GM23338 (cell line): ENCODE measurements around the gene PRKAB2. TPM values are rescaled to one million over a fixed set of nuclear protein-coding genes. Genes with fewer than 3 reads are reported as not detected.

ENCODE experiments used
- ATAC-seq: fragments of 200-7000 bp; cut with Tn5 transposase; 3 replicates; pipeline ENCODE4 v1.9.1; 2020
- DNase-seq: peaks from one replicate; pipeline ENCODE4 v3.0.0-alpha.2; 2015; ENCODE audit warnings: low spot score
- H2AFZ ChIP-seq: fragments of 200-600 bp; sonication (generic); 2 replicates; pipeline ENCODE4 v1.8.0; 2016; ENCODE audit warnings: antibody characterized with exemption, mild to moderate bottlenecking, moderate library complexity
- H3F3A ChIP-seq: fragments of 200-600 bp; sonication (generic); replicated peaks from 2 replicates; pipeline ENCODE4 v1.8.0; 2017; ENCODE audit warnings: antibody characterized with exemption, mixed run types, low read depth
- H3K27ac ChIP-seq: fragments of 200-600 bp; sonication (generic); 2 replicates; pipeline ENCODE4 v1.6.1; 2016; ENCODE audit warnings: low read depth
- H3K27me3 ChIP-seq: fragments of 200-600 bp; sonication (generic); 2 replicates; pipeline ENCODE4 v1.8.0; 2016; ENCODE audit warnings: mild to moderate bottlenecking, mixed run types, moderate library complexity; ENCODE audit not compliant: insufficient read depth
- H3K36me3 ChIP-seq: fragments of 200-600 bp; sonication (generic); 2 replicates; pipeline ENCODE4 v1.8.0; 2016; ENCODE audit warnings: mild to moderate bottlenecking; ENCODE audit not compliant: insufficient read depth
- H3K4me1 ChIP-seq: fragments of 200-600 bp; sonication (generic); 2 replicates; pipeline ENCODE4 v1.8.0; 2016; ENCODE audit warnings: mild to moderate bottlenecking, moderate library complexity; ENCODE audit not compliant: insufficient read depth
- H3K4me2 ChIP-seq: fragments of 200-600 bp; sonication (generic); 2 replicates; pipeline ENCODE4 v1.7.1; 2017; ENCODE audit warnings: mixed run types
- H3K4me3 ChIP-seq: fragments of 200-600 bp; sonication (generic); 2 replicates; pipeline ENCODE4 v1.6.1; 2016; ENCODE audit warnings: mixed run types
- H3K79me2 ChIP-seq: fragments of 200-600 bp; sonication (generic); replicated peaks from 2 replicates; pipeline ENCODE4 v1.8.0; 2017; ENCODE audit warnings: mild to moderate bottlenecking; ENCODE audit not compliant: insufficient read depth
- H3K9me2 ChIP-seq: fragments of 200-600 bp; sonication (generic); 2 replicates; pipeline ENCODE4 v1.8.0; 2017; ENCODE audit not compliant: insufficient read depth
- H4K20me1 ChIP-seq: fragments of 200-600 bp; sonication (generic); replicated peaks from 2 replicates; pipeline ENCODE4 v1.8.0; 2017; ENCODE audit warnings: mild to moderate bottlenecking; ENCODE audit not compliant: insufficient read depth
- H3K27ac Mint-ChIP-seq: 2 replicates; pipeline ENCODE4 v1.8.0; 2020; ENCODE audit warnings: inconsistent platforms, mild to moderate bottlenecking, moderate library complexity, mixed read lengths
- H3K27me3 Mint-ChIP-seq: 3 replicates; pipeline ENCODE4 v1.8.0; 2022; ENCODE audit warnings: low read depth, mild to moderate bottlenecking, moderate library complexity, mixed read lengths, inconsistent platforms; ENCODE audit not compliant: insufficient read depth, poor library complexity
- H3K36me3 Mint-ChIP-seq: 3 replicates; pipeline ENCODE4 v1.8.0; 2021; ENCODE audit warnings: low read depth, mild to moderate bottlenecking, inconsistent platforms, moderate library complexity, mixed read lengths
- H3K4me1 Mint-ChIP-seq: 3 replicates; pipeline ENCODE4 v1.8.0; 2020; ENCODE audit warnings: mild to moderate bottlenecking, inconsistent platforms, mixed read lengths
- H3K4me3 Mint-ChIP-seq: 3 replicates; pipeline ENCODE4 v1.8.0; 2021; ENCODE audit warnings: moderate library complexity, mild to moderate bottlenecking, inconsistent platforms, mixed read lengths
- H3K9me3 Mint-ChIP-seq: 3 replicates; pipeline ENCODE4 v1.8.0; 2020; ENCODE audit warnings: moderate library complexity, mild to moderate bottlenecking, inconsistent platforms, mixed read lengths
- EZH2phosphoT487 ChIP-seq: fragments of 200-600 bp; sonication (generic); IDR thresholded peaks from one replicate; pipeline ENCODE4 v1.8.1; 2018; ENCODE audit warnings: antibody characterized with exemption; ENCODE audit not compliant: unreplicated experiment
- JUNB ChIP-seq: IDR thresholded peaks from one replicate; pipeline ENCODE4 v1.6.1; 2016; ENCODE audit warnings: antibody characterized with exemption; ENCODE audit not compliant: unreplicated experiment
- POLR2AphosphoS5 ChIP-seq: IDR thresholded peaks from 2 replicates; pipeline ENCODE4 v1.6.1; 2016; ENCODE audit warnings: antibody characterized with exemption, low read depth
- STAT1 ChIP-seq: IDR thresholded peaks from one replicate; pipeline ENCODE4 v1.6.1; 2016; ENCODE audit warnings: antibody characterized with exemption; ENCODE audit not compliant: unreplicated experiment
- ZNF114 ChIP-seq: fragments of 250-450 bp; sonication (Bioruptor Pico); IDR thresholded peaks from 2 replicates; pipeline ENCODE4 v1.5.0; 2020; ENCODE audit warnings: mild to moderate bottlenecking, moderate library complexity
- polyA plus RNA-seq: library from polyadenylated mRNA; unstranded; fragments of >200 nt; fragmentation: Nextera tagmentation; extraction: Ambion mirVana; gene quantifications from 2 replicates; pipeline ENCODE4 v1.2.1, GENCODE V29; 2016
- total RNA-seq: library from RNA; depleted of rRNA; stranded (reverse); fragments of >200 nt; shearing (Covaris generic); gene quantifications from 2 replicates; pipeline ENCODE4 v1.2.3, GENCODE V29; 2014
- TF ChIP-seq, protein P1 (sequence below): IDR thresholded peaks from one replicate; pipeline ENCODE4 v1.6.1; 2018; ENCODE audit warnings: antibody characterized with exemption; ENCODE audit not compliant: unreplicated experiment
- TF ChIP-seq, protein P2 (sequence below): IDR thresholded peaks from 2 replicates; pipeline ENCODE4 v1.6.1; 2016; ENCODE audit warnings: antibody characterized with exemption
- TF ChIP-seq, protein P3 (sequence below), 2 experiments: fragments of 200-600 bp in 1 of 2; sonication (generic) in 1 of 2; conservative IDR thresholded peaks; 2 replicates each; pipeline versions ENCODE4 v1.5.1 to v1.6.1; 2016 to 2017; ENCODE audit warnings: antibody characterized with exemption in 2 of 2, low read depth in 2 of 2, mild to moderate bottlenecking in 2 of 2, moderate library complexity in 1 of 2

The PRKAB2 gene
- total and polyA plus RNA-seq, 2 experiments from 2014 or later: 15.9 to 32.2 TPM

DNA sequence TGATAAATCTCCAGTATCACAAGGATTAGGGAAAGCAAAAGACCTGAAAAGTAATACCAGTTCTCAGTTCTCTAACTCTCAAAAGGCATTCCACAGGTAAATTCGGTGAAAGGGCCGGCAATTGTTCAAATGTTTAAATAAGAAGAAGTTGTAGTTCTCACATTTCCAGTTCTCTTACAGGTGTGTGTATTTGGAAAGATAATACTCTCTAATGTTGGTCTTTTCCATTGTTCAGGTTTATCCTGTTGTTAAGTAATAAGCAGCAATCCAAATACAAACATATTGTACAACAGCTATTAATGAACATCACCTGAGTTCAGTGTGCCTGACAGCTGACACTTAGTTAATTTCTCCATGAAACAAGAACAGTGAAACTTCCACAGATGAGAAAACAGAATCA lies 13.2 kb upstream of the PRKAB2 start:
- H3K4me2 ChIP-seq: peak overlapping the region; percentile 24
- Mint-ChIP-seq H3K36me3 (no peaks in the 10 kb centered on the region), H3K27me3 (no peaks in the 10 kb centered on the region), H3K4me3 (no peak overlapping the region), H3K27ac (no peak overlapping the region), H3K4me1 (peaks cover 12% of the 10 kb centered on the region), H3K9me3 (no peaks in the 10 kb centered on the region)
- no peaks in the 10 kb centered on the region for H4K20me1 ChIP-seq
- no peaks in the 10 kb centered on the region for H3K36me3 ChIP-seq
- H3K4me1 ChIP-seq: peaks cover 17% of the 10 kb centered on the region
- no peak overlapping the region for H3K27ac ChIP-seq
- DNase-seq: peak; percentile 9
- ATAC-seq: no peak
- H3F3A ChIP-seq: no peaks in the 10 kb centered on the region
- no peak overlapping the region for H3K4me3 ChIP-seq
- no peak overlapping the region for H2AFZ ChIP-seq
- TF ChIP-seq, protein P1, sequence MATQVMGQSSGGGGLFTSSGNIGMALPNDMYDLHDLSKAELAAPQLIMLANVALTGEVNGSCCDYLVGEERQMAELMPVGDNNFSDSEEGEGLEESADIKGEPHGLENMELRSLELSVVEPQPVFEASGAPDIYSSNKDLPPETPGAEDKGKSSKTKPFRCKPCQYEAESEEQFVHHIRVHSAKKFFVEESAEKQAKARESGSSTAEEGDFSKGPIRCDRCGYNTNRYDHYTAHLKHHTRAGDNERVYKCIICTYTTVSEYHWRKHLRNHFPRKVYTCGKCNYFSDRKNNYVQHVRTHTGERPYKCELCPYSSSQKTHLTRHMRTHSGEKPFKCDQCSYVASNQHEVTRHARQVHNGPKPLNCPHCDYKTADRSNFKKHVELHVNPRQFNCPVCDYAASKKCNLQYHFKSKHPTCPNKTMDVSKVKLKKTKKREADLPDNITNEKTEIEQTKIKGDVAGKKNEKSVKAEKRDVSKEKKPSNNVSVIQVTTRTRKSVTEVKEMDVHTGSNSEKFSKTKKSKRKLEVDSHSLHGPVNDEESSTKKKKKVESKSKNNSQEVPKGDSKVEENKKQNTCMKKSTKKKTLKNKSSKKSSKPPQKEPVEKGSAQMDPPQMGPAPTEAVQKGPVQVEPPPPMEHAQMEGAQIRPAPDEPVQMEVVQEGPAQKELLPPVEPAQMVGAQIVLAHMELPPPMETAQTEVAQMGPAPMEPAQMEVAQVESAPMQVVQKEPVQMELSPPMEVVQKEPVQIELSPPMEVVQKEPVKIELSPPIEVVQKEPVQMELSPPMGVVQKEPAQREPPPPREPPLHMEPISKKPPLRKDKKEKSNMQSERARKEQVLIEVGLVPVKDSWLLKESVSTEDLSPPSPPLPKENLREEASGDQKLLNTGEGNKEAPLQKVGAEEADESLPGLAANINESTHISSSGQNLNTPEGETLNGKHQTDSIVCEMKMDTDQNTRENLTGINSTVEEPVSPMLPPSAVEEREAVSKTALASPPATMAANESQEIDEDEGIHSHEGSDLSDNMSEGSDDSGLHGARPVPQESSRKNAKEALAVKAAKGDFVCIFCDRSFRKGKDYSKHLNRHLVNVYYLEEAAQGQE: no peak
- no peak for TF ChIP-seq EZH2phosphoT487
- no peak for TF ChIP-seq POLR2AphosphoS5
- TF ChIP-seq ZNF114: no peak
- TF ChIP-seq STAT1: no peak
- TF ChIP-seq, protein P2, sequence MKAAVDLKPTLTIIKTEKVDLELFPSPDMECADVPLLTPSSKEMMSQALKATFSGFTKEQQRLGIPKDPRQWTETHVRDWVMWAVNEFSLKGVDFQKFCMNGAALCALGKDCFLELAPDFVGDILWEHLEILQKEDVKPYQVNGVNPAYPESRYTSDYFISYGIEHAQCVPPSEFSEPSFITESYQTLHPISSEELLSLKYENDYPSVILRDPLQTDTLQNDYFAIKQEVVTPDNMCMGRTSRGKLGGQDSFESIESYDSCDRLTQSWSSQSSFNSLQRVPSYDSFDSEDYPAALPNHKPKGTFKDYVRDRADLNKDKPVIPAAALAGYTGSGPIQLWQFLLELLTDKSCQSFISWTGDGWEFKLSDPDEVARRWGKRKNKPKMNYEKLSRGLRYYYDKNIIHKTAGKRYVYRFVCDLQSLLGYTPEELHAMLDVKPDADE: no peak
- no peak for TF ChIP-seq JUNB
- H3K9me2 ChIP-seq: 0 out of 2 replicates have a peak, but pooled peaks cover 4% of the 10 kb centered on the region
- no peaks in the 10 kb centered on the region for H3K27me3 ChIP-seq
- H3K79me2 ChIP-seq: no peaks in the 10 kb centered on the region

DNA sequence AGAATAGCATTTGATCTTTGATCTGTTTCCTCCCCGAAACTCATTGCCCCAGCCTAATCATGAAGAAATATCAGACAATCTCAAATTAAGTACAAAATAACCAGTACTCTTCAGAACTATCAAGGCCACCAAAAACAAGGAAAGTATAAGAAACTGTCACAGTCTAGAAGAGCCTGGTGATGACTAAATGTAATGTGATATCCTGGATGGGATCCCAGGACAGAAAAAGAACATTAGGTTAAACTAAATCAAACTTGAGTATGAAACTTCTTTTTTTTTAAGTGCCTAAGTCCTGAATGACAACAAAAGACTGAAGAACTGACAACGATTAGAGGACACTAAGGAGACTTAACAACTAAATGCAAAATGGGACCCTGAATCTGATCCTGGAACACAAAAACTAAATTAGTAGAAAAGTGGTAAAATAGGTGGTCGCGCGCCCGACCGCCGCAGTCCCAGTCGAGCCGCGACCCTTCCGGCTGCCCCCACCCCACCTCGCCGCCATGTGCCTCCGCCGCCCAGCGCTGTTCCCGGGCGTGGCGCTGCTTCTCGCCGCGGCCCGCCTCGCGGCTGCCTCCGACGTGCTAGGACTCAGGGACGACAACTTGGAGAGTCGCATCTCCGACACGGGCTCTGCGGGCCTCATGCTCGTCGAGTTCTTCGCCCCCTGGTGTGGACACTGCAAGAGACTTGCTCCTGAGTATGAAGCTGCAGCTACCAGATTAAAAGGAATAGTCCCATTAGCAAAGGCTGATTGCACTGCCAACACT lies 5.5 kb upstream of the PRKAB2 start:
- H3K27me3 Mint-ChIP-seq: peaks cover 8% of the 10 kb centered on the region
- no peak overlapping the region for H3K4me3 Mint-ChIP-seq
- peaks cover 5% of the 10 kb centered on the region; the same call in 1 of the 3 replicates for H3K9me3 Mint-ChIP-seq
- no peak overlapping the region for H3K27ac Mint-ChIP-seq
- DNase-seq (peak; percentile 66), ATAC-seq (peak; percentile 80)
- no peaks in the 10 kb centered on the region for H4K20me1 ChIP-seq
- H2AFZ ChIP-seq: peak overlapping the region; percentile 63; the same call in 1 of the 2 replicates
- H3K4me1 ChIP-seq: peaks cover 12% of the 10 kb centered on the region; the same call in 1 of the 2 replicates
- H3K4me3 ChIP-seq: peak overlapping the region; percentile 33
- peaks cover 9% of the 10 kb centered on the region for H3K4me1 Mint-ChIP-seq
- H3K27ac ChIP-seq: no peak overlapping the region
- no peak for TF ChIP-seq POLR2AphosphoS5
- TF ChIP-seq, protein P3, sequence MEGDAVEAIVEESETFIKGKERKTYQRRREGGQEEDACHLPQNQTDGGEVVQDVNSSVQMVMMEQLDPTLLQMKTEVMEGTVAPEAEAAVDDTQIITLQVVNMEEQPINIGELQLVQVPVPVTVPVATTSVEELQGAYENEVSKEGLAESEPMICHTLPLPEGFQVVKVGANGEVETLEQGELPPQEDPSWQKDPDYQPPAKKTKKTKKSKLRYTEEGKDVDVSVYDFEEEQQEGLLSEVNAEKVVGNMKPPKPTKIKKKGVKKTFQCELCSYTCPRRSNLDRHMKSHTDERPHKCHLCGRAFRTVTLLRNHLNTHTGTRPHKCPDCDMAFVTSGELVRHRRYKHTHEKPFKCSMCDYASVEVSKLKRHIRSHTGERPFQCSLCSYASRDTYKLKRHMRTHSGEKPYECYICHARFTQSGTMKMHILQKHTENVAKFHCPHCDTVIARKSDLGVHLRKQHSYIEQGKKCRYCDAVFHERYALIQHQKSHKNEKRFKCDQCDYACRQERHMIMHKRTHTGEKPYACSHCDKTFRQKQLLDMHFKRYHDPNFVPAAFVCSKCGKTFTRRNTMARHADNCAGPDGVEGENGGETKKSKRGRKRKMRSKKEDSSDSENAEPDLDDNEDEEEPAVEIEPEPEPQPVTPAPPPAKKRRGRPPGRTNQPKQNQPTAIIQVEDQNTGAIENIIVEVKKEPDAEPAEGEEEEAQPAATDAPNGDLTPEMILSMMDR (conservative IDR thresholded peaks at IDR 0.05; ENCODE audit: low read depth in 2 of 2): peak in 1 of 2 experiments; percentile 4; a peak in 1 of 4 replicates
- H3K9me2 ChIP-seq: no peaks in the 10 kb centered on the region
- H3K36me3 ChIP-seq: no peaks in the 10 kb centered on the region
- no peaks in the 10 kb centered on the region for H3F3A ChIP-seq
- H3K79me2 ChIP-seq: no peaks in the 10 kb centered on the region; the same call in 1 of the 2 replicates
- peak overlapping the region; percentile 49 for H3K4me2 ChIP-seq
- H3K27me3 ChIP-seq: peaks cover 15% of the 10 kb centered on the region; the same call in 1 of the 2 replicates
- peaks cover 21% of the 10 kb centered on the region; the same call in 2 of the 3 replicates for H3K36me3 Mint-ChIP-seq
